ENCODE results near the gene FSTL5. TPM values are rescaled to one million over a fixed set of nuclear protein-coding genes. Genes with fewer than 3 reads are reported as not detected.

FSTL5 gene
- total RNA-seq, 1 experiment from 2014 or later, result not detected

GRCh38 chr4:161647757-161648156 lies 516.0 kb downstream of the FSTL5 start:
- Histone ChIP-seq H2AFZ (ENCODE audit: low read length) (no peak overlapping the region), H3K23me2 (ENCODE audit: insufficient read length, low read depth, low read length, poor library complexity, severe bottlenecking) (no peaks in the 10 kb centered on the region), H3K9ac (ENCODE audit: extremely low read depth, insufficient read length, low read length) (no peak overlapping the region), H3K18ac (ENCODE audit: insufficient read length, low read depth, low read length) (no peak overlapping the region), H2BK20ac (ENCODE audit: low read depth, low read length, poor library complexity, severe bottlenecking) (no peak overlapping the region), H4K20me1 (ENCODE audit: control insufficient read depth, insufficient read depth, insufficient read length) (no peaks in the 10 kb centered on the region), H3K27me3 (ENCODE audit: insufficient read depth, low read length) (no peaks in the 10 kb centered on the region), H3K56ac (ENCODE audit: insufficient read length, low read depth, low read length) (no peak overlapping the region), H3T11ph (ENCODE audit: low read length) (no peak overlapping the region), H3K79me2 (ENCODE audit: insufficient read depth, low read length) (no peaks in the 10 kb centered on the region), H4K91ac (ENCODE audit: insufficient read length, low read depth, low read length) (no peak overlapping the region), H3K9me3 (ENCODE audit: control insufficient read depth, low read depth, low read length) (no peaks in the 10 kb centered on the region), H2BK12ac (ENCODE audit: insufficient read length, low read depth, low read length) (no peak overlapping the region), H3K4ac (ENCODE audit: low read depth, low read length) (no peak overlapping the region), H3K14ac (ENCODE audit: insufficient read depth, low read length) (no peak overlapping the region), H2BK5ac (ENCODE audit: insufficient read length, low read length) (no peak overlapping the region), H3K4me1 (ENCODE audit: insufficient read depth, low read length) (no peaks in the 10 kb centered on the region), H3K27ac (ENCODE audit: insufficient read length, low read depth, low read length) (no peak overlapping the region), H3K4me2 (ENCODE audit: insufficient read depth, insufficient read length, low read length) (no peak overlapping the region), H2AK5ac (ENCODE audit: insufficient read length, low read length) (no peak overlapping the region), H3K79me1 (ENCODE audit: insufficient read depth, low read depth, low read length, poor library complexity, severe bottlenecking) (no peaks in the 10 kb centered on the region), H2BK120ac (ENCODE audit: low read depth, low read length, poor library complexity, severe bottlenecking) (no peak overlapping the region), H4K5ac (ENCODE audit: insufficient read length, low read depth, low read length) (no peak overlapping the region), H2BK15ac (ENCODE audit: low read depth, low read length) (no peak overlapping the region), H3K23ac (ENCODE audit: insufficient read length, low read depth, low read length) (no peak overlapping the region), H4K8ac (replicated peaks; ENCODE audit: insufficient read length, low read depth, low read length) (no peak overlapping the region)
- Mint-ChIP-seq H3K4me1 (no peaks in the 10 kb centered on the region; a peak in 1 of 4 replicates), H3K36me3 (ENCODE audit: insufficient read depth in 1 of 3, low read depth in 3 of 3) (no peaks in the 10 kb centered on the region), H3K9me3 (no peaks in the 10 kb centered on the region), H3K4me3 (no peak overlapping the region), H3K27ac (no peak overlapping the region), H3K27me3 (ENCODE audit: low read depth) (no peaks in the 10 kb centered on the region)
- no CpG with 5 or more reads among the region's 12 CpGs for WGBS (ENCODE audit: extremely low coverage, insufficient read length, low lambda C conversion rate)
- TF ChIP-seq CTCF (conservative IDR thresholded peaks at IDR 0.05), result no peak
- DNase-seq, result peak; percentile 35

All from H9 (cell line).